Activated T-helper 9 cell treated with anti-CD3 and anti-CD28 coated beads, Interleukin-2, amount 50 U/mL, for 16 hours (primary cell): ENCODE data around the gene RIF1.
A peak's percentile ranks its signal among the peaks of the same experiment; 100 is the strongest.
"Not testable (repeated sequence)": the region's sequence is repeated elsewhere in the genome, so short reads cannot be mapped to it uniquely, and the experiment has no call there.

ENCODE experiments used
- DNase-seq: peaks from one replicate; pipeline ENCODE4 v3.0.0-alpha.2; 2020; ENCODE audit warnings: low read depth

RIF1 gene

DNA sequence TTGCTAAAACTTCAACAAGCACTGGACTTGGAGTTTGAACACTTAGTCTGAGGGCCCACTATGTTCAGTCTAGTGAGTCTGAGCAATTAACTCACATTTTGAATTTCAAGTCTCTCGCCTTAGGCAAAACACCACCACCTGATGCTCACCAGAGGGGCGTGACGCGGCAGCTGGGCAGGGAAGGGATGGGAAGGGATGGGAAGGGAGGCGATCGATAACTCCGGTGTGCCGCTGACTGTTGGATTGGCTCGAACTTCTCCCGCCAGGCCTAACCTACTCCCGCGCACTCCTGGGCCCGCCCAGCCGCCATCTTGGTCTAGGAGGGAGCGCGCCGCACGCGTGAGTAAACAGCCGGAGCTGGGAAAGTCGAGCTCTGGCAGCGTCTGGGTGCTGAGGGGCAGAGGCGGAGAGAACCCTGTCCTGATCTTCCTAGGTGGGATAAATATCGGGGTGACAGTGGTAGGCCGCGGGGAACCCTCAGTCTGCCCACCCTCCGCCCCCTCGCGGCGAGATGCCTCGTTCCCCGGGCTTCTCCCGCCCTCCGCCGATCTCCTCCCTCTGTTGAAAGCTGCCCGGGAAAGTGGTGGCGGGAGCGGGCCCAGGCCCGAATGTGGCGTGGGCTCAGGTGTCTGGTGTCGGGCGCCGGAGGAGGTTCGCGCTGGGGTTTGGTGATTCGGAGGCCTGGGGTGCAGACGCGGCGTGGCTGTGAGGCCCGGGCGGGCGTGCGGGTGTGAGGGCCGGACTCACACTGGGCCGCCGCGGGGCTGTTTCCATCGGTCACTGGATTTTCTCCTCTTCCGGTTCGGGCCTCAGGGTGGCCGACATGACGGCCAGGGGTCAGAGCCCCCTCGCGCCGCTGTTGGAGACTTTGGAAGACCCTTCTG lies at the start of gene RIF1:
TSS of gene RIF1 (plus strand) at position 302 of the 884 bp plus-strand sequence. CDS start at position 824, 522 bp downstream.
- peak; percentile 70 for DNase-seq

DNA sequence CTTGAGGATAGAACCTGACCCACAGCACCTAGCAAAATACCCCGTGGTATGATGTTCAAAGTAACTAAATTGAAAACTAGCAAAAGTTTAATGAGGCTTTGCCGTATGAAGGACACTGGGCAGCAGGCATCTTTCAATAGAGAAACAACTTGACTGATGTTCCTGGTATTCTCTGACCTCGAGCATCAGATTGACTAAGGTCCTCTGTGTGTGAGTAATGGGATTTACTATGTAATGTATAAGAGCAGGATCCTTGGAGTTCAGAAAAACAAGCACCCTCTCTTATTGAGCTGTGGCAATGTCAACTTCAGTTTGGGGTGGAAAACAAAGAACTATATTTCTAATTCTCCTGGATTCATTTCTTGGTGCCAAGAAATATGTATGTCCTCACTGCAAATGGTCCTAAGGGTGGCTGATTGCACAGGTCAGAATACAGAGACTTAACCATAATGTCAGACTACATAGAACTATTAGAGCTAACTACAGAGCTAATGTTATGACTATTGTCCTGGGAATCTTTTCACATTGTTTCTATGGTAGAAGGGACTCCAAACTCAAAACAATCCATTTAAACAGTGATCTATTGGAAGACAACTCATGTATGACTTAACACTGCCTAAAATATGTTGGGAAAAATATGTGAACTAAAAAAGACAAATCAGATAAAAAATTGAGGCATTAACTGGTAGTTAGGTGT lies 47.9 kb upstream of the RIF1 start:
- no peak for DNase-seq

DNA sequence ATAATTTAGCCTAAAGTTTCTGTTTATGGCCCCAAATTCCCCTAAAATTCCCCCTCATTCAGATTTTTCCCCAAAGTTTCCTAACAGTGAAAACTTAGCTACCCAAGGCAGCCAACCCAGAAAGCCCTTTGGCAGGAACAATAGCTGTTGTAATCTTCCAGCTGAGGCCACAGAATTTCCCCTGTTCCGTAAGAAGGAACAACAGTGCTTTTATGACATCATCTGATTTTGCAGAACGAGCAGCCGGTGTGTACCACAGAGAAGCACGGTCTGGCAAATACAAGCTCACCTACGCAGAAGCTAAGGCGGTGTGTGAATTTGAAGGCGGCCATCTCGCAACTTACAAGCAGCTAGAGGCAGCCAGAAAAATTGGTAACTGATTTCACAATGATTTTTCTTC lies 46.0 kb upstream of the RIF1 start:
- DNase-seq = no peak

- DNase-seq = no peak
Observed at GRCh38 chr2:151367571-151367970, 42.1 kb upstream of the RIF1 start.

DNA sequence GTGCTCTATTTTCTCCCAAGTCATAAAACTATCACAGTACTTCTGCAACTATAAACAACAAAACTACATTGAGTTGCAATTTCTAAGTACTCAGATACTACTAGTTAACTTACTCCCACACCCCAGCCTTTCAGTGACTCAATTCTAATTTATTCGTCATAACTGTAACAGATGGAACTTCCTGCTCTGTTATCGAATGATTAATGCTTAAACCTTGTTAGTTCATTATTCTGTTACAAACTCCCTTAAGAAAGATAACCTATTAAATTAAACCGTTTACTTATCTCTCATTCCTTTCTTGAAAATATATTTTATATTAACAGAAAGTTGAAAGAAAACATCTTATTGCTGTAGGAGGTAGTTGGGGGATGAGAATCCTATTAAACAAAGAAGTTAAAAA lies 35.3 kb upstream of the RIF1 start:
- no peak for DNase-seq

GRCh38 chr2:151379169-151379568 lies 30.5 kb upstream of the RIF1 start:
- DNase-seq = no peak

DNA sequence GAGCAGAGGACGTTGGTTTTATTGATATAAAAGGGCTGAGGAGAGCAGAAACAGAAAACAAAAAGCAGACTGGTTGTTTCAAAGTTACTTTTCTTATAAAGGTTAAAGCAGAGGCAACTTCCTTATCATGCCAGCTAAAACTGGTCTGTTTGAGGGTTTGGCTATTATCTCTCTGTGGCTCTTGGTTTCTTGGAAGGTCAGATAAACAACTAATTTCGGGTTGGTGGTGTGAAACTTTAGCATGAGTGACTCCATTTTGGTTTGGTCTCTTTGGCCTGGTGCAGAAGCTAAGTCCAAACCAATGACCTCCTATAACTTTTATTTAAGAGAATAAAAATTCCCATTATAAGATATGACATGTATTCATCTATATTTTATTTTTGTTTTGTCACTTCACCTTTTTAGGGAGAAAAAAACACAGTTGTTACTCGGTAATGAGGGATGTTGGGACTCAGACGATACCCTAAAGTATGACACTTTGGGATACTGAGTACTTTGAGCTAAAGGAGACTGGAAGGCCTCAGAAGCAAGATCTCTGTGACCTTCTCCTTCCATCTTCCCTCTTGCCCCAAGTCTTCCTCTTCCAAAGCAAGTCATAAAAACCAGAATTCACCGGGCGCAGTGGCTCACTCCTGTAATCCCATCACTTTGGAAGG lies 29.0 kb upstream of the RIF1 start:
- DNase-seq = no peak

DNA sequence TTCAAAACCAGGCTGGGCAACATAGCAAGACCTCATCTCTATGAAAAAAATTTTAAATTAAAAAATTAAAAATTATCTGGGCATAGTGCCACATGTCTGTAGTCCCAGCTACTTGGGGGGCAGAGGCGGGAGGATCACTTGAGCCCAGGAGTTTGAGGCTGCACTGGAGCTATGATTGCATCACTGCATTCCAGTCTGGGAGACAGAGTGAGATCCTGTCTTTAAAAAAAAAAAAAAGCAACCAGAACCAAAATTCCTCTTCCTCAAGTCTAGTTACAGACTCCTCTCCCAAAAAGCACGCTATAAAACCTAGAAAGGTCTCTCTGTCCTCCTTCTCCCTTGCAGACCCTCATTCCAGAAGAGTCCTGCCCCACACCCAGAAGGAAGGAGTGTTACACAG lies 28.4 kb upstream of the RIF1 start:
- no peak for DNase-seq

- no peak for DNase-seq
Observed at GRCh38 chr2:151388011-151388410, 21.7 kb upstream of the RIF1 start.

DNA sequence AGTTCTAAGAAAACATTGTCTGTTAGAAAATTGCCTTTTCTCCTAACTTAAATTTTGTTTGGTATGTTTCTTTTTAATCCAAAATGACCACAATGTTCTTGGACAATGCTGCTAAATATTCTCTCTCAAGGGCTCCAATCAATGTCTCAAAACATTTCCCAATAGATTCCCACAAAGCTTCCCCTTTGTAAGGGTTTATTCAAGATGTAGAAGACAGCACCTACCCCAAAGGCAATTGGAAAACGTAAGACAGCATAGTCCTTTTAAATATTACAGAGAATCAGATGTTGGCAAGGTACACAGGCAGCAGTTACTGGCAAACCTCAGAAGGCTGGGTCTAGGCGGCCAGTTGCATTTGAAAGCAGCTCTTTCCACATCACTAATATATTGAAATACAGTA lies 18.3 kb upstream of the RIF1 start:
- no peak for DNase-seq

DNA sequence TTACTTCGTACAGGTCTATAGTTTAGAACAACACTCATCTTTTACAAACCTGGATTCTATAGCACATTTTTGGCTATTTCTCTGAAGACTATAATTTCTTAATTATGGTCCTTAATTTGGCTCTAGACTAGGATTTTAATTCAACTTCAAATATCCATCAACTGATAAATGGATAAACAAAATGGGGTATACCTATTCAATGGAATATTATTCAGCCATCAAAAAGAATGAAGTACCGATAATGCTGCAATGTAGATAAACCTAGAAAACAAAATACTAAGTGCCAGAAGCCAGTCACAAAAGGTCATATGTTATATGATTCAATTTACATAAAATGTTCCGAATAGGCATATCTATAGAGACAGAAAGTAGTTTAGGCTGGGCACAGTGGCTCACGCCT lies 15.2 kb upstream of the RIF1 start:
- no peak for DNase-seq

DNA sequence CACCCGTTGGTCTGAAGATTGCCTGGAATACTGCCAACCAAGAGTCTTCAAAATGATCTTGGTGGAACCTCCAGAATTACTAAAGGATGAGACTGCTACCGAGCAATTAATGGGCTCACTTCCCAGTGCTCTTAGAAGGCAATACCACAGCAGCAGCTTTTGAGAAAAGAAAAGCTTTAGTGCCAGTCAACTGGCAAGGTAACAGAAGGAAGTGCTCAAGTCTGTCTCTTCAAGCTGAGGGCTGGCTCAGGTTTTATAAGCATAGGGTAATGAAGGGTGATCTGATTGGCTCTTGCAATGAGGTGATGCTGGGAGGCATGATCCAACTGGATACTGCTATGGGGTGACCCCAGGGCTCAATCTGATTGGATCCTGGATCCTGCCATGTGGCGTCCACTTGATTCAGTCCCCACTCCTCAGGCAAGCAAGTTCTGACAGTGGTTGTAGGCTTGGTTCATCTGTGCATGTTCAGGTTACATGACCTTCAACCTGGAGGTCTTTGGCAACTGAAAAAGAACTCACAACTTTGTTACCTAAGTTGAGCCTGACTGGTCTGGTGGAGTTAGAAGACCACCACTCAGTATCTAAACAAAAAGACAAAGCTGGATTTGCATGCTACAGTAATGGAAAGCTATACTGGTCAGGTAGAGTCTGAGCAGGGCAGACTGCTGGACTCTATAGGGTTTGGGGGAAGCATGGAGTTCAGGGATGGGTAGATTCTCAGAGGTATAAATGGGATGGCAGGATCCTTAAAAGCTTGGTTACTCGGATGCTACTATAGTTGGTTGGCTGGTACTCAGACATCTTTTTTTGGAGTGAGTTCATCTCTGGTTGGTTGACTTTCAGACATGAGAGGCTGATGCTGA lies 14.0 kb upstream of the RIF1 start:
- no peak for DNase-seq

DNA sequence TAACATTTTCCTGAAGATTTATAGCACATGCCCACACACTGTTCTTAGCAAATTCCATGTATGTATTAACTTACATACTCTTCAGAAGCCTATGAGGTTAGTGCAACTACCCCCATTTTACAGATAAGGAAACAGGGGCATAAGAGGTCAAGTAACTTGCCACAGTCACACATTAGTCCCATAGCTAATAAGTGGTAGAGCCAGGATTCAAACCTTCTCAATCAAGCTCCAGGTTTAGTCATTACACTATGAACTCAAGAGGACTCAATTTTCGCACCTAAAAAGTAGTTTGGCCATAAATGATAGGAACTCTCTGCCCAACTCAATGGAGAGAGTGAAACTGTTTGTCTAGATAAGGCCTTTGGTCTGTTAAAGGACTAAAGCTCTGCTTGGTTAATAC lies 9.7 kb upstream of the RIF1 start:
- no peak for DNase-seq

GRCh38 chr2:151401149-151401548 lies 8.6 kb upstream of the RIF1 start:
- no peak for DNase-seq

DNA sequence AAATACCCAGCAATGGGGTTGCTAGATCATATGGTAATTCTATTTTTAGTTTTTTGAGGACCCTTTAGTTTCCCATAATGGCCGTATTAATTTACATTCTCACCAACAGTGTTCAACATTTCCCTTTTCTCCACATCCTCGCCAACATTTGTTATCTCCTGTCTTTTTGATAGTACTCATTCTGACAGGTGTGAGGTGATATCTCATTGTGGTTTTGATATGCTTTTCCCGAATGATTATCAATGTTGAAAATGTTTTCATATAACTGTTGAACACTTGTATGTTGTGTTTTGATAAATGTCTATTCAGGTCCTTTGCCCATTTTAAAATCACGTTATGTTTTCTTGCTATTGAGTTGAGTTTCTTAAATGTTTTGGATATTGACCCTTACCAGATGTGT lies 5.8 kb upstream of the RIF1 start:
- DNase-seq = no peak

- no peak for DNase-seq
Observed at GRCh38 chr2:151405376-151405775, 4.3 kb upstream of the RIF1 start.

DNA sequence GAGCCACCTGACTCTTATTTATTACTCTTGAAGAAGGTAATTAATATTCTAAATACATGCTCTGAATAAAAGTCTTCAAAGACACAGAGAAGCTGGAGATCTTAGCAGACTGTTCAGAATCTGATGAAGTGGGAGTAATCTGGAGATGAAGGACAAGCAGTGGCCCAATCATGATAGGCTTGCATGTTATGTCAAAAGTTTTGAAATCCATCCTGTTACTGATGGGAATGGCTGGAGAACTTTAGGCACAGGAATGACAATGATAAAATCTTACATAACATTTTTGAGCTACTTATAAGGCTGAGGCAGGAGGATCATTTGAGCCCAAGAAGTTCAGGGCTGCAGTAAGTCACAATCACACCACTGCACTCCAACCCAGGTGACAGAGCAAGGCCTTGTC lies 2.4 kb upstream of the RIF1 start:
- DNase-seq = no peak

- DNase-seq = no peak
Observed at GRCh38 chr2:151408788-151409600, 708 bp upstream of the RIF1 start.

GRCh38 chr2:151410485-151410834 lies 758 bp downstream of the RIF1 start:
- DNase-seq = peak; percentile 13

- DNase-seq = no peak
Observed at GRCh38 chr2:151417650-151418049, 7.9 kb downstream of the RIF1 start.

GRCh38 chr2:151421681-151422080 lies 12.0 kb downstream of the RIF1 start:
- DNase-seq = not testable (repeated sequence)
